Muscle of arm (tissue), 12 donors: ENCODE measurements around the gene GNG7. TPM values are rescaled to one million over a fixed set of nuclear protein-coding genes. Genes with fewer than 3 reads are reported as not detected.
A peak's percentile ranks its signal among the peaks of the same experiment; 100 is the strongest.
"Not testable (repeated sequence)": the region's sequence is repeated elsewhere in the genome, so short reads cannot be mapped to it uniquely, and the experiment has no call there.

Source experiments
- DNase-seq: peaks from one replicate; pipeline ENCODE4 v3.0.0-alpha.2; 2013
- polyA plus RNA-seq, 12 donors: library from polyadenylated mRNA; unstranded; fragments of 120-200 nt; gene quantifications; one replicate each; pipeline ENCODE4 v1.2.1, GENCODE V29; 2013; ENCODE audit not compliant: insufficient read length in 12 of 12

Gene GNG7
- polyA plus RNA-seq, 12 donors = 1.4 to 4.5 (median 2.5) TPM; not detected in 1

DNA sequence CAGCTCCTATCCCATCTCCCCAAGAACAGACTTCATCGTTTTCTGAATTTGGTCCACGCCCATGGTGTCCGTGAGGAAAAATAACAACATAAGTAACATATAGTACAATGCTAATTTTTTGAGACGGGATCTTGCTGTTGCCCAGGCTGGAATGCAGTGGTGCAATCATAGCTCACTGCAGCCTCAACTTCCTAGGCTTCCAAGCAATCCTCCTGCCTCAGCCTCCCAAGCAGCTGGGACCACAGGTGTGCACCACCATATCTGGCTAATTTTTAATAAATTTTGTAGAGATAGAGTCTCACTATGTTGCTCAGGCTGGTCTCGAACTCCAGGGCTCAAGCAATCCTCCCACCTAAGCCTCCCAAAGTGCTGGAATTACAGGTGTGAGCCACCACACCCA lies 23.5 kb downstream of the GNG7 start:
- DNase-seq = not testable (repeated sequence)

DNA sequence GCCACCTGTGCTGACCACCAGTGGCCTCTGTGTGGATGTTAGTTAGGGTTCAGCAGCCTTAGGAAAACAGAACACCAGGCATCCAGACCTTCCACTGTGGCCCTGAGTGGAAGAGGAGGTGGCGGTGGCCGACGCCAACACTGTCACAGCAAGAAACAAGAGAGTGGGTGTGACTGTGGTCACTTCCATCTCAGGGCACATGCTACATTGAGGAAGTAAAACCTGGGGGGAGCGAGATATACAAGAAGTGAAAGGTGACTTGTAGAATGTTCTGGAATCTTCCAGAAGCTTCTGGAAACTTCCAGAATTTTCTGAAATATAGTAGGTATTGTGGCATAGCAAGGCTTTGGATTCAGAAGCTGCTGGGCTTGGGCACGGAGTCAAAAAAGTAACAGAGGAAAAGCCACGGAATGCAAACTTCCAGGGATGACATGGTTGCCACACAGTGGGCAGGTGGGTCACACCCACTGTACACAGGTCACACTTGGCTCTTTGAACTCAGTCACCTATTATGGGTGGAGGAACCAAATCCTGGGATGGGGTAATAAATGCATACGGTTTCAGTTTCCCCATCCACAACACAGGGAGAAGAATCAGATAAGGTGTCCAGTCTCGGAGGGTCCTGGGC lies 24.3 kb downstream of the GNG7 start:
- DNase-seq = no peak

DNA sequence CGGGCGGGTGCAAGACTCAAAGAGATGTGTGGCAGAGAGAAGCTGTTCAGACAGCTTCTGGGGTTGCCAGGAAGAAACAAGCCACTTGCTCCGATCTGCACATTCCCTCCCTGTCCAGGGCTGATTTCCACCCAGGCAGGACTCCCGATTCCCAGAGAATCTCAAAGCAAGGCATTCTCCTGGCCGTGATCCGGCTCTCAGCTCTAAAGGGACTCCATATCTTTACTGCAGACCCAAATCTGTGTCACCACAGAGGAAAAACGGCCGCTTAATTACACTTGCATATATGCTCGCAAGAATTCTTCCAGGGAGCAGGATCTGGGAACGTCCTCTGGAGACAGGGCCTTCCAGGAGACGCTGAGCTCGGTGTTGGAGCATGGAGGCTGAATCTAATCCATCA lies 25.7 kb downstream of the GNG7 start:
- DNase-seq = no peak

DNA sequence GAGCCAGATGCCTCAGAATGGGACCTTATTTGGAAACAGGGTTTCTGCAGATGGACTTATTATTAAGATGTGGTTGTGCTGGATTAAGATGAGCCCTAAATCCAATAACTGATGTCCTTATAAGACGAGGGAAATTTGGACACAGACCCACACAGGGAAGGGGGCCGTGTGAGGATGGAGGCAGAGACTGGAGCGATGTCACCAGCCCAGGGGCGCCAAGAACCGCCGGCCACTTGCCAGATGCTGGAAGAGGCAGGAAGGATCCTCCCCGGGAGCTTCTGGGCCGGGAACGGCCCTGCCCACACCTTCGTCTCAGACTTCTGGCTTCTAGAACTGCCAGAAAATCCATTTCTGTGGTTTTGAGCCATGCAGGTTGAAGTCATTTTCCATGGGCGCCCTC lies 26.6 kb downstream of the GNG7 start:
- DNase-seq = no peak

DNA sequence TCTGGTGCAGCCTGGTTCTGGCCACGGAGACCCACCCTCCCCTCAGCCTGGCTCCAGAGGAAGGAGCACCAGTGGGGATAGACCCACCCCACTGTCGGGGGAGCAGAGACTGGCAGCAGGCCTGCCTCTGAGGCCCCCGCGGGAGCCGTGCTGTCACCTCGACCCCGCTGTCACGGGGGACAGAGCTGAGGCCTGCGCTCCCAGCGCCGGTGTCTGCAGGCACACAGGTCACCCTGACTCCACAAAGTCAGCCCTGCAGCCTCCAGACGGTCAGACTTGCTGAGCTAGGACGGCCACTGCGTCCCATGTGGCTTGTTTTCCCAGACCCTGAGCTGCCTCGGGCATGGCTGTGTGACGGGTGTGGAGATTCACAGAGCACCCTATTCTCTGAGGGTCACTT lies 32.3 kb downstream of the GNG7 start:
- no peak for DNase-seq

DNA sequence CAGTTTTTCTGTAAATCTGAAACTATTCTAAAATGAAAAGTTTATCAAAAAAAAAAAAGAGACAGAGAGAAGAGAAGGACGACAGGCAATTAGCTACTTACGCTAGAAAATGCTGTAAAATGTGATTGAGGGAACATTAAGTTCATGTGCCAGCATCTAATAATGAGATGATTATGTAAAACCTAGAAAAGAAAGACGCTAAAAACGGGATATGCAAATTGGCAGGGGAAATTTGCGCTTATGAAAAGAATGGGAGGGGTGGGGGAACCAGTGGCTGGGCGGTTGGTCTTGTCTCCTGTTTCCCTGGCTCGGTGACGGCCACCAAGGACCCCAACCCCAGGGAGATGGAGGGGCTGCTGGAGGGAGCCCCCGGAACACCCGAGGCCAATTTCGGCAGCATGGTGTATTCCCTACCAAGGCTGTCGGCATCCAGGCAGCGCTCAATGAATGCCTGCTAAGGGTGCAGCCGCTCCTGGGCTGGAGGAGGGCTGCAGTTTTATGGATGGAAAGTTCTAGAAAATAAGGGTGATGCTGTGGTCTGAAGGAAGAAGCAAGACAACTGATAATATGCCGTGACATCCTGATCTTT lies 34.2 kb downstream of the GNG7 start:
- no peak for DNase-seq

DNA sequence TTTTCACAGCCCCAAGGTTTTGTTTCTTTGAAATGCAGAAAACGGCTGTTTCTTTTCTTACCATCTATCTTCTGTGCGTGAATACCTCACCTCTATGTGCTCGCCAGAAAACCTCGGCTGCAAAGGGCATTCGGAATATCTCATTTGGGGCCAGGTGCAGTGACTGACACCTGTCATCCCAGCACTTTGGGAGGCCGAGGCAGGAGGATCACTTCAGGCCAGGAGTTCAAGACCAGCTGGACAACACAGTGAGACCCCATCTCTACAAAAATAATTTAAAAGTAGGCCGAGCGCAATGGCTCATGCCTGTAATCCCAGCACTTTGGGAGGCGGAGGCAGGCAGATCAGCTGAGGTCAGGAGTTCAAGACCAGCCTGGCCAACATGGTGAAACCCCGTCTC lies 35.1 kb downstream of the GNG7 start:
- DNase-seq = not testable (repeated sequence)

DNA sequence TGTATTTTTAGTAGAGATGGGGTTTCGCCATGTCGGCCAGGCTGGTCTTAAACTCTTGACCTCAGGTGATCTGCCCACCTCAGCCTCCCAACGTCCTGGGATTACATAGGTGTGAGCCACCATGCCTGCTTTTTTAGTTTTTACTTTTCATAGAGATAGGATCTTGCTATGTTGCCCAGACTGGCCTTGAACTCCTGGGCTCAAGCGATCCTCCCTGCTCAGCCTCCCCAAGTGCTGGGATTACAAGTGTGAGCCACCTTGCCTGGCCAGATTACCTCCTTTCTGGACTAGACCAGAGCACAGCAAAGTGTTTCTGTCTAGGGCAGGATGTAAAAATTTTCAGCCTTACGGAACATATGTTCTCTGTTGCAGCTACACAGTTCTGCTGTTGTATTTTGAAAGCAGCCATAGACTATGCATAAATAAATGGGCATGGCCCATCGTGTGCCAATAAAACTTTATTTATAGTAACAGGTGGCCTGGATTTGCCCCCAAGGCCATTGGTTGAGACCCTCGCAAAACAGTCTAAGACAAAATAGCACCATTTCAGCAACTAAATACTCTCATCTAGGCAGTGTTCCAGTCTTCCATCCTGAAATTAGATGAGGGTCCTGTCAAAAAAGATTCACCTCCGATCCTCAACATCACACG lies 36.0 kb downstream of the GNG7 start:
- no peak for DNase-seq

DNA sequence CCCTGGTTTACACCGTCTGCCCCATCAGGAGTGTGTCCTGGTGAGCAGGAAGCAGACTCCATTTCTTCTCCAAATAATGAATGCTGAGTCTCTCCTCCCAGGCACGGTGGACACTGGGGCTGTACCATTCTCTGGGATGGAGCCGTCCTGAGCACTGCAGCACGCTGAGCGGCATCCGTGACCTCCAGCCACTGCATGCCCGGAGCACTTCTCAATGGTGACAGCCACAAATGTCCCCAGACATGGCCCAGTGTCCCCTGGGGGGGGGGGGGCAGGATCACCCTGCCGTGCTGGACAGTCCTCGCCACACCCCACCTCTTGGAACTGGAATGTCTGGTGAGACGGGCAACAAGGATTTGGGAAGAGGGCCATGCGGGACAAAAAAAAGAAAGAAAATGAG lies 37.4 kb downstream of the GNG7 start:
- no peak for DNase-seq

DNA sequence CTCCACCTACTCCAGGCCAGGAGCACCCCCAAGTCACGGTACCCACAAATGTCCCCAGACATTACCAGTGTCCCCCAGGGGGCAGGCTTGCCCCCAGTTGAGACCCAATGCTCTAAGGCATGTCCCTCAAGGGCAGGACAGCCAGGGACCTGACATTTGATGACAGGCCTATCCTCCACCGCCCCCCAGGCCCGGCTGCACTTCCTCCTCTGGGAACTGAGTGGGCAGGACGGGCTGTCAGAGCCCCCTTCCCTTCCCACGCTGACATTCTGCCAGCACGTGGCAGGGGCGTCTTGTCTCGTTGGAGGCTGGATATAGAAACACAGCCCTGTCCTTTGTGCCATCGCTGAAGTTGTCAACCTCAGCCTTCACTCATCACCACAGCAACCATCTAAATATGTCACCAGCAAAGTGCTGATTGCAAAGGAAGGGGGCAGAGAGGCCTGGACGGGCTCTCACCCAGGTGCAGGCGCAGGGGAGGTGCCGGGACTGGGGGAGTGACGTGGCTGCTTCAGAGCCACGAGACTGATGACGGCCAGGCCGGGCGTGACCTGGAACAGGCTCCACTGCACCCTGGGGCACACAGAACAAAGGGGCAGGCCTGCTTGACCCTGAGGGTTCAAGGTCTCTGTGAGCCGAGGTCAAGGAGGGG lies 38.4 kb downstream of the GNG7 start:
- DNase-seq = no peak

DNA sequence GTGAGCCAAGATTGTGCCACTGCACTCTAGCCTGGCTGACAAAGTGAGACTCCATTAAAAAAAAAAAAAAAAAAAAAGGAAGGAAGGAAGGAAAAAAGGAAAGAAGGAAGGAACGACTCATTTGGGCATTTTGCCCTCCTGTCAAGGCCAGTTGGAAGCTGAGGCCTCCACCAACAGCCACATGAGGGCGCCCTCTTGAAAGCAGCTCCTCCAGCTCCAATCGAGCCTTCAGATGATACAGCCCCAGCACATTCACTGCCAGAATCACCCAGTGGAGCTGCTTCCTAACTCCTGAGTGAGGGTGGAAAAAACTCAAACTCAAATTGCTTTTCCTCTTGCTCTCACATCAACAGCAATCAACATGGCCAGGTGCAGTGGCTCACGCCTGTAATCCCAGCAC lies 40.9 kb downstream of the GNG7 start:
- no peak for DNase-seq

DNA sequence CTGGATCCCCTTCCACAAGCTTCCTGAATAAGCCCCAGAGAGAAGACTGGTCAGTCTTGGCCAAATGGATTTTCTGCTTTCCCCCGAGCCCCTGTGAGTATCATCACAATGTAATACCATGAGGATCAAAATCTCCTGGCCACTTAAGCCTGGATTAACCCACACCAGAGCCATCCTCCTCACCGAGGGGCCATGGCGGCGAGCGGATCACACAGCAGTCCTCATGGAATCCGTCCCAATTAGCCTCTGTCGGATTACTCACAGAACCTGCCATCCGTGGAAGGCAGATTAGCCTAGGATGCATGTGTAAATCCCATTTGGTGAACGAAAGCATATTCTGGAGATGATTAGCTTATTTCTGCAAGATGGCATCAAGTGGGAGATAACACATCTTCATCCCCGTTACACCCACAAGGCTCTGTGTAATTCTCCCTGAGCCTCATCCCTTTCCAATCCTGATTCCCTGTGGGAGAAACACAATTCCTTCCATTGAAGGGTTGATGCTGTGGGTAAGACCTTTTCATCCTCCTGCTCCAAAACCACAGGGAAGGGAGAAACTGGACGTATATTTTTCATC lies 42.5 kb downstream of the GNG7 start:
- DNase-seq = no peak

DNA sequence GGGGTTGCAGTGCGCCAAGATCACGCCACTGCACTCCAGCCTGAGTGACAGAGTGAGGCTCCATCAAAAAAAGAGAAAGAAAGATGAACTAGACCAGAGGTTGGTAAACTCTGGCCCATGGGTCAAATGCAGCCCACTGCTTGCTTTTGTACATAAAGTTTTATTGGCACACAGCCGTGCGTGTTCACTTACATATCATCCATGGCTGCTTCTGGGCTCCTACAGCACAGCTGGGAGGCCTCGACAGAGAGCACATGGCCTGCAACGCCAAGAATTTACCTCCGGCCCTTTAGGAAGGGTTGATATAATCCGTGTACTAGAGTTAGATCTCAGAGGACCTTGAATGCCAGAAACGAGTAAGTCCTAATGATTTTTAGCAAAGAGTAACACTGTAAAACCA lies 46.0 kb downstream of the GNG7 start:
- no peak for DNase-seq

DNA sequence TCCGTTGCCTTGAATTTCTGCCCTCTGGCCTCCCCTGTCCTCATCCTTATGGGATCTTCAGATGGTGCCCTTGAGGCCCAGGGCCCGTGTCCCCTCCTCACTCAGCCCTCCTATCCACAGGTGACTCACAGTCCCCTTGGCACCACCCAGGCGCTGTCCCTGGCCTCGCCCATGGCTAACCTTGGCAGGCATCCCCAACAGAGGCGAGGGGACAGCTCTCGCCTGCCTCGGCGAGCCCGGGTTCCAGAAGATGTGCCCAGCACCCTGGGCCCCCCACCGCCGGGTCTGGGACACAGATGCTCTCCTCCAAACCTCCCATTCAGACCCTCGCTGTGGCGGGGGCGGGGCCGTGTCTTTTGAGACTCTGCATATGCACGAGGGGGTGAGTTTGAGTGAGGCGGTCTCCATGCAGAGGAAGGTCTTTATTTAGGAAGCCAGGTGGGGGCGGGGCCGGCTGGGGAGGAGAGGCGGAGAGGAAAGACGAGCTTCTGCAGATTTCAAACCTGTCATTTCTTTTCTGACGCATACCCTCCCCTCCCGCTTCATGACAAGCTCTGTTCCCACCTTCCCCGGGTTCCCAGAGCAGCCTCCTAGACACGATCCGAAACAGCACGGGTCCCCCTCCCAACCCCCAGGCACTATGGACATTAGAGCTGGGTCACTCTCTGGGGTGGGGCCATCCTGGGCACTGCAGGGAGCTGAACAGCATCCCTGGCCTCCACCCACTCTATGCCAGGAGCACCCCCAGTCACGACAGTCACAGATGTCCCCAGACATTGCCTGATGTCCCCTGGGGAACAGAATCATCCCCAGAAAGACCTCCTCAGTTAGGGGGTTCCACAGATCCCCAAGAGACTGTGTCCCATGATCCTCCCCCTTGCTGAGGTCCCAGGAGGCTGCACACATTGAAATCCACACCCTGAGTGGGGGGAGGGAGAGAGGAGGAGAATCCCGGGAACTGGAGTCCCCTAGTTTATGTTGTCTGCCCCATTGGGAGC lies 48.5 kb downstream of the GNG7 start:
- DNase-seq = no peak

DNA sequence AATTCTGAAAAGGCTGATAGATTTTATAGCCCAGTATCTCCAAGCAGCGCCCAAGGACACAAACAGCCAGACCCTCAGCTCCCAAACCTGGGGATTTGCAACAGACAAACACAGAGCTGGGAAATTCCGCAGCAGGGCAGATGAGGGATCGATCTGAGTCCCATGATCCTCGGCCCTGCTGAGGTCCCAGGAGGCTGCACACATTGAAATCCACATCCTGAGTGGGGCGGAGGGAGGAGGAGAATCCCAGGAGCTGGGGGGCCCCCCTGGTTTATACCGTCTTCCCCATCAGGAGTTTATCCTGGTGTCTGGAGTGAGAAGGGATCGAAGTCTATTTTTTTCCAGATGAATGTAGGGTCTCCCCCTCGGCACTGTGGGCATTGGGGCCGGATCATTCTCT lies 49.3 kb downstream of the GNG7 start:
- DNase-seq = no peak

DNA sequence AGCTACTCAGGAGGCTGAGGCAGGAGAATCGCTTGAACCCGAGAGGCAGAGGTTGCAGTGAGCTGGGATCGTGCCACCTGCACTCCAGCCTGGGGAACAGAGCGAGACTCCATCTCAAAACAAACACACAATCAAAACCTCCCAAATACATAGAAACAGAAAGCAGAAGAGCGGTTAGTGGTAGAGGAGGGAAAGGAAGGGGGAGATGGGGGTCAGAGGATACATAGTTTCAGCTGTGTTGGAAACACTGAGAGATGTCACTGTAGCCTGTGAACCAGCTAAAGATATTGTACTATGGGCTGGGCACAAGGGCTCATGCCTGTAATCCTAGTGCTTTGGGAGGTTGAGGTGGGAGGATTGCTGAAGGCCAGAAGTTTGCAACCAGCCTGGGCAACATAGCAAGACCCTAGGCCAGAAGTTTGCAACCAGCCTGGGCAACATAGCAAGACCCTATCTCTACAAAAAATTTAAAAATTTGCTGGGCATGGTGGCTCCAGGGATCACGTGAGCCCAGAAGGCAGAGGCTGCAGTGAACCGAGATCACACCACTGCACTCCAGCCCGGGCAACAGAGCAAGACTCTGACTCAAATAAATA lies 49.9 kb downstream of the GNG7 start:
- no peak for DNase-seq

DNA sequence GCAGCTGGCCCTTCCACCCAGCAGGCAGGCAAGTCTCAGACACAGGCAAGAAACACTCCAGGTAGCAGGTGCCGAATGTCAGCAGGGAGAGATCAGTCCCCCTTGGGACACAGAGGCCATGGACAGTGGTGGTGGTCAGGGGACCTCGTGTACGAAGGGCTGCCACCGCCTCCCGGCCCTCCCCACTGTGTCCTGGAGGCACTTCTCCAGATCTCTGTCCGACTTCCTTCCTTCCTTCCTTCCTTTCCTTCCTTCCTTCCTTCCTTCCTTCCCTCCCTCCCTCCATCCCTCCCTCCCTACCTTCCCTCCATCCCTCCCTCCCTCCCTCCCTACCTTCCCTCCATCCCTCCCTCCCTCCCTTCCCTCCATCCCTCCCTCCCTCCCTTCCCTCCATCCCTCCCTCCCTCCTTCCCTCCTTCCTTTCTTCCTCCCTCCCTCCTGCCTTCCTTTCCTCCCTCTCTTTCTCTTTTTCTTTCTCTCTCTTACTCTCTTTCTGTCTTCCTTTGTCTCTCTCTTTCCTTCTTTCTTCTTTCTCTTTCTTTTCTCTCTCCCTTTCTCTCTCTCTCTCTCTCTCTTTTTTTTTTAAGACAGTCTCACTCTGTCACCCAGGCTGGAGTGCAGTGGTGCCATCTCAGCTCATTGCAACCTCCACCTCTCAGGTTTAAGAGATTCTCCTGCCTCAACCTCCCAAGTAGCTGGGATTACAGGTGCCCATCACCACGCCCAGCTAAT lies 51.3 kb downstream of the GNG7 start:
- DNase-seq = not testable (repeated sequence)

DNA sequence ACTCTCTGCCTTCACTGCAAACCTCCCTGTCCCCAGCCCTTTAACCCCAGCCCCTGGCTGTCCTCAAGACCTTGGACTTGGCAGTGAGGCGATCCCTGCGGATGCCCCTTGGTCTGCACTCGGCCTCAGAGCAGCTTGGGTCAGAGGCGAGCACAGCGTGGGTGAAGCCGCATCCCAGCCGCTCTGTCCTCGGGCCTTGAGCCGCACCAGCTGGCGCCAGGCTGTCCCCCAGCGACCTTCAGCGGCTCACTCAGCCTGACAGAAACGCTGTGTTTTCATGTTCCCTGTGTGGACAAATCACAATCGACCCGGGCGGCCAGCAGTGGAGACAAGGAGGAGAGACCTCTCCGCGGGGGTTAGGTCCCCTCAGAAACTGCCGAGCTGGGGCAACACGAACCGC lies 52.0 kb downstream of the GNG7 start:
- DNase-seq = no peak

DNA sequence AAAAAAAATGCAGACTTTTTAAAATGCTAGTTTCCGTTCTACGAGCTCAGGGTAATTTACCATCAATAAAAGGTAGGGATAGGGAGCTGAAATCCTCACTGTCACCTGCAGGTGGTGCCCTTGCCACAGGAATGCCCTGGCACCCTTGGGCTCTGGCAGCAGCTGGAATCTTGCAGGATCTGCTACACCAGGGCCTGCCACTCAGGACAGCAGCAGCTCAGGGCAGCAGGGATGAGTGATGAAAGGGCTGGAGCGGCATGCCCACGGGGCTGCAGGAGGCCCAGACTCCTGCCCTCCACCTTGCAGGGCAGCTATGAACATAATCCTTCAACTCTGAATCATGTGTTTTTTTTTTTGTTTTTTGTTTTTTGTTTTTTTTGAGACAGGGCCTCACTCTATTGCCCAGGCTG lies 54.0 kb downstream of the GNG7 start:
- DNase-seq = peak; percentile 44

DNA sequence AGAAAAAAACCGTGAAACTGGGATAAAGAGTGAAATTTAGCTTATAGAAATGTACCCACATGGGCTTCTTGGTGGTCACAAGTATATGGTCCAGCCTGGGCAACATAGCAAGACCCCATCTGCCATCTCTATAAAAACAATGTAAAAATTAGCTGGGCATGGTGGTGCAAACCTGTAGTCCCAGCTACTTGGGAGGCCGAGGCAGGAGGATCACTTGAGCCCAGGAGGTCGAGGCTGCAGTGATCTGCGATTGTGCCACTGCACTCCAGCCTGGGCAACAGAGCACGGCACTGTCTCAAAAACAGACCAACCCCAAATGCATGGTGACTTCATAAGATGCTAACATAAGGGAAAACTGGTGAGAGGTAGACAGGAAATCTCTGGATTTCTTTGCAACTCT lies 54.4 kb downstream of the GNG7 start:
- DNase-seq = no peak
